Measurements from ENCODE around the gene CCL4L2. TPM values are rescaled to one million over a fixed set of nuclear protein-coding genes. Genes with fewer than 3 reads are reported as not detected.
"Not testable (repeated sequence)": the region's sequence is repeated elsewhere in the genome, so short reads cannot be mapped to it uniquely, and the experiment has no call there.

The CCL4L2 gene
- total RNA-seq, 2 donors from 2014 or later: 0.42 to 0.96 TPM

DNA sequence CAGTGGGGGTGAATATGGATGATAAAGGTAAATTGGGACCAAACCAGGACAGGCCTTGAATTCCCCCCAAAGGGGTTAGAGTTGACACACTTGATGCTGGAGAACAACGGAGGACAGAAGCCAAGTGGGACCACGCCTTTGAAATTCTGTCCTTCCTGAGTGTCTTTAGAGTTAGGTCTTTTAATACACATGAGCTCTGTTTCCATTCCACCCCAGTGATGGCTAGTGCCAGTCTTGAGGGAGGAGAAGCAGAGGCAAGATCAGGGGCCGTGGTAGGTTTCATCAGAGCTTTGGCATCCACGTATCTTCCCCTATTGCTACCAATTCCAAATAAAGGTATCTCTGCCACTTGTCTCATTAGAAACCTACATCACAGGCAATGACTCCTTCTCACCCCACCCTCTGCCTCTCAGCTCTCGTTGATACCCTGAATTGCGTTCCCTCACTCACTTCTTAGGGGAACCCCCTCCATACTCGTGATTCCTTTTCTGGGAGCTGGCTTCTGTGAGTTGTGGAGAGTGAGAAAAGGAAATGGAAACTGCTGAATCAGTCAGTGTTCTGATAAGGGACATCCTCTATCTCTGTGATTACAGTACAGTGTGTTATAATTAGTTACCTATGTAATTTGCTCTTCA, 11.9 kb upstream of the CCL4L2 start:
- Histone ChIP-seq H3K4me1 (no peaks in the 10 kb centered on the region), H3K27ac (no peak overlapping the region), H3K36me3 (no peaks in the 10 kb centered on the region), H3K9me3 (no peaks in the 10 kb centered on the region), H3K9ac (ENCODE audit: low read depth in 2 of 2, low read length in 2 of 2) (no peak overlapping the region), H3K4me3 (no peak overlapping the region), H3K27me3 (no peaks in the 10 kb centered on the region)
- TF ChIP-seq, protein P1, sequence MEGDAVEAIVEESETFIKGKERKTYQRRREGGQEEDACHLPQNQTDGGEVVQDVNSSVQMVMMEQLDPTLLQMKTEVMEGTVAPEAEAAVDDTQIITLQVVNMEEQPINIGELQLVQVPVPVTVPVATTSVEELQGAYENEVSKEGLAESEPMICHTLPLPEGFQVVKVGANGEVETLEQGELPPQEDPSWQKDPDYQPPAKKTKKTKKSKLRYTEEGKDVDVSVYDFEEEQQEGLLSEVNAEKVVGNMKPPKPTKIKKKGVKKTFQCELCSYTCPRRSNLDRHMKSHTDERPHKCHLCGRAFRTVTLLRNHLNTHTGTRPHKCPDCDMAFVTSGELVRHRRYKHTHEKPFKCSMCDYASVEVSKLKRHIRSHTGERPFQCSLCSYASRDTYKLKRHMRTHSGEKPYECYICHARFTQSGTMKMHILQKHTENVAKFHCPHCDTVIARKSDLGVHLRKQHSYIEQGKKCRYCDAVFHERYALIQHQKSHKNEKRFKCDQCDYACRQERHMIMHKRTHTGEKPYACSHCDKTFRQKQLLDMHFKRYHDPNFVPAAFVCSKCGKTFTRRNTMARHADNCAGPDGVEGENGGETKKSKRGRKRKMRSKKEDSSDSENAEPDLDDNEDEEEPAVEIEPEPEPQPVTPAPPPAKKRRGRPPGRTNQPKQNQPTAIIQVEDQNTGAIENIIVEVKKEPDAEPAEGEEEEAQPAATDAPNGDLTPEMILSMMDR (IDR thresholded peaks at IDR 0.05): no peak
- intact Hi-C loops (cut with DNase I): no loop called here
- no peak for DNase-seq

DNA sequence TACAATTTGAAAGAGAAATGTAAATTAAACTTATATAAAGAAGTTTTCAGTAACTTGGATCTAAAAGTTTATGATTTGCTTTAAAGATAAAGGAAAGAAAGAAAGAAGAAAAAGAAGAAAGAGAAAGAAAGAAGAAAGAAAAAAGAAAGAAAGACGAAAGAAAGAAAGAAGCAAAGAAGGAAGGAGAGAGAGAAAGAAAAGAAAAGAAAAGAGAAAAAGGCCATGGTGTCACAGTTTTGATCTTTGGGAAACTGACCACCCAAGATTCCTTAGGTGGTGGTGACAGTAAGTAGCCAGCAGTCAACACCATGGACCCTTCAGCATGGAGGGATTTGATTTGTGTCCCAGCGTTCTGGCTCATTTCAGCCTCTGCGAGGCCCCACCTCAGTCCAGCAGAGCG, 9.8 kb upstream of the CCL4L2 start:
- H3K4me1 ChIP-seq; intact Hi-C loops (cut with DNase I); H3K27ac ChIP-seq; DNase-seq; H3K27me3 ChIP-seq; H3K36me3 ChIP-seq; H3K9ac ChIP-seq (ENCODE audit: low read depth in 2 of 2, low read length in 2 of 2); H3K9me3 ChIP-seq; H3K4me3 ChIP-seq: not testable (repeated sequence)

DNA sequence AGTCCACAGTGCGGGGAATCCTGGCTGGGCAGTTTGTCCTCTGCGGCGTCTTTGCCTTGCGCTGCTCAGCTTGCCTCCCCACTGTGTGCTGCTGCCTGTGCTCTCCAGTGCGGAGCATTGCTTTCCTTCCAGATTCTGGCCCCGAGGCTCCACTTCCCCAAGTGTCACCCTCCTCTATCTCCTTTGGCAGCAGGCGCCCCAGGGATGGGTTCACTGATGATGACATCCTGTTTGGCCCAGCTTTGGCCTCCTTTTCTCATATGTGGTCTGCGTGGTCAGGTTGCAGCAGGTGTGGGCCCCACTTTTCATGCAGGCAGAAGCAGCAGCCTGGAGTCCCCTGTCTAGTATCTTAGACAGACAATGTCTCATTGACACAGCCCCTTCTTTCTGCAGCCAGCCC, 9.4 kb upstream of the CCL4L2 start:
- H3K9ac ChIP-seq (ENCODE audit: low read depth in 2 of 2, low read length in 2 of 2); H3K27ac ChIP-seq; H3K27me3 ChIP-seq; H3K36me3 ChIP-seq; DNase-seq; H3K4me1 ChIP-seq; intact Hi-C loops (cut with DNase I); H3K9me3 ChIP-seq; H3K4me3 ChIP-seq: not testable (repeated sequence)

DNA sequence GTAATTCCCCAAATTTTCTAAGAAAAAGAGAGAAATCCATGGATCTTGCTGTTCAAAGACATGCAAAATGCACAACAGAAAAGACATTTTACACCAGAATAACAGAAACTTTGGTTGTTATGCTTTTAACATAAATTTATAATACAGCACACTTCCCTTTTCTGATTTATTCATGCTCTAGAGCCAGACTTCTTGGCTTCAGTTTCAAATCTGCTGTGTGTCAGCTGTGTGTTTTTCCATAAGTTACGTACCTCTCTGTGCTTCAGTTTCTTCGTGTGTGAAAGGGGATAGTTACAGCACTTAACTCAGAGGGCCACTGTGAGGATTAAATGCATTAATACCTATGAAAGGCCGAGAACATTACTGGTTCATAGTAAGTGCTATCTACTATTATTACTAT, 7.5 kb upstream of the CCL4L2 start:
- TF ChIP-seq, protein P1 (IDR thresholded peaks at IDR 0.05): no peak
- Histone ChIP-seq H3K27ac (no peak overlapping the region), H3K27me3 (no peaks in the 10 kb centered on the region), H3K9me3 (no peaks in the 10 kb centered on the region), H3K4me3 (no peak overlapping the region), H3K36me3 (no peaks in the 10 kb centered on the region), H3K4me1 (no peaks in the 10 kb centered on the region), H3K9ac (ENCODE audit: low read depth in 2 of 2, low read length in 2 of 2) (no peak overlapping the region)
- intact Hi-C loops (cut with DNase I): no loop called here
- DNase-seq: no peak

DNA sequence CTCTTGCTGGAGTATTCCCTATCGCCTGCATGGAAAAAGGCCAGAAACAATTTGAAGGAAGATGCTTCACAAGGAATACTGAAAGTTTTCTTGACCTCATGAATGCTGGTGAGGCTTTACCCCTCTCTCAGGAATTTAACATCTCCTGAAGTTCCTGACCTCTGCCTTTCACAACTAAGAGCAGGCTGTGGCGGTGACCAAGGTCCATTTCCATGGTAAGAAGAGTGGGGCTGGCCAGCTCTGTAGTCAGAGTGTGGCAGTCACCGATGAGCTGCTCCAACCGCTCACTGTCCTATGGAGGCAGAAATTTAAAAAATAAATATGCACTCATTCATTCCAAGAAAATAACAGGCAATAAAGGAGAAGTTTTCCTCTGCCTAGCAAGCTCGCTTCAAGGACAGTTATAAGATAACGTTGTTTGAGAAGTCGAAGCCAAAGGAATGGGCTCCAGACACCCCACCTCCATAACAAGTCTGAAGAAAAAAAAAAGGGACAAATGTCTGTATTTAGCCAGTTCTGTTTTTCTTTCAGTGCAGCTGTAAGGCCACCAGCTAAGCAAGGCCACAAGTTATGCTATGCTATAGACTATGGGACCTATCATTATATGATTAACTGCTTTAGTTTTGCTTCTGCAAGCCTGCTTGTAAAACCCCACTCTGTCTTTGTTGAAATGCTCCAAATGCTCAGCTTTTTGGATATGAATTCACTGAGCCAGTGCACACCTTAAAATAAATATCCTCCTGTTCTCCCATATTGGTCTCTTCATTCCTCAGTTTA, 6.0 kb upstream of the CCL4L2 start:
- H3K4me3 ChIP-seq: no peak overlapping the region
- TF ChIP-seq, protein P1 (IDR thresholded peaks at IDR 0.05): no peak
- H3K27me3 ChIP-seq: no peaks in the 10 kb centered on the region
- no peak overlapping the region for H3K27ac ChIP-seq
- no peak for DNase-seq
- no peaks in the 10 kb centered on the region for H3K4me1 ChIP-seq
- no peaks in the 10 kb centered on the region for H3K9me3 ChIP-seq
- no peak overlapping the region for H3K9ac ChIP-seq (ENCODE audit: low read depth in 2 of 2, low read length in 2 of 2)
- intact Hi-C loops (cut with DNase I): no loop called here
- H3K36me3 ChIP-seq: no peaks in the 10 kb centered on the region

DNA sequence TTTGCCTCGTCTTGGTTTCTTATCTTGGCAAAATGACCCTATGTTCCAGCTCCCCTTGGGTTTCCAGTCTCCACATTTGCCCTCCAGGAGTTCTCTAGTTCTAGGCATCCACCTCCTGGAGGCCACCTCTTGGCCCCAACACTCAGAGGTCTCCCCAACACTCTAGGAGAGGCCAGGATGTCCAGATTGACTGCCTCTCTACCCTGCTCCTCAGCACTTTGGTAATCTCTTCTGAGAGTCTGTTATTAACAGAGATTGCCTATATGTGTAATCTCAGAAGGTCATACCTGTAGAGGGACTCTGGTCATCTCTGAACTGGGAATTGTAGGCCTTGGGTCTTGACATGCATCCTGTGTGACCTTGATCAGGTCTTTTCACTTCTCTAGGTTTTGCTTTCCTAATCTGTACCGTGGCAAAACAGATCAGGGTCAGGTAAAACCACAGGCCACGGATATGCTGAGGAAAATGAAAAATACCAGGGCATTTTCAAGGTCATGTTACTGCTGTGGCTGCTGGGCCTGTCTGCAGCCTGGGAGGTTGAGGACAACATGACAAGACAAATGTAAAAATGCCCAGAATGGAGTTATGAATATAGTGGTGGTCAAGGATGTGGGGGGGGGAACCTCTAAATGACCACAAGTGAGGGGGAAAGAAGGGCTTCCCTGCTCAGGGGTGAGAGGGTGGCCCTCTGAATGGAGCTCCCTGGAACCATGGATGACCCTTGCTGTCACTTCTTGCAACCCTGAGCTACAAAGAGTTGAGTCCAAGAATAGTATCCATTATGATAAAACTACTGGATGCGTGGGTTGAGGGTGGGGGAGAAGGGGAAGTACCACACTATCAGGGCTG, 5.0 kb upstream of the CCL4L2 start:
- Histone ChIP-seq H3K4me1 (no peaks in the 10 kb centered on the region), H3K36me3 (no peaks in the 10 kb centered on the region), H3K9me3 (no peaks in the 10 kb centered on the region), H3K4me3 (no peak overlapping the region), H3K27me3 (no peaks in the 10 kb centered on the region), H3K27ac (no peak overlapping the region), H3K9ac (ENCODE audit: low read depth in 2 of 2, low read length in 2 of 2) (no peak overlapping the region)
- TF ChIP-seq, protein P1 (IDR thresholded peaks at IDR 0.05): no peak
- DNase-seq: no peak
- intact Hi-C loops (cut with DNase I): no loop called here

DNA sequence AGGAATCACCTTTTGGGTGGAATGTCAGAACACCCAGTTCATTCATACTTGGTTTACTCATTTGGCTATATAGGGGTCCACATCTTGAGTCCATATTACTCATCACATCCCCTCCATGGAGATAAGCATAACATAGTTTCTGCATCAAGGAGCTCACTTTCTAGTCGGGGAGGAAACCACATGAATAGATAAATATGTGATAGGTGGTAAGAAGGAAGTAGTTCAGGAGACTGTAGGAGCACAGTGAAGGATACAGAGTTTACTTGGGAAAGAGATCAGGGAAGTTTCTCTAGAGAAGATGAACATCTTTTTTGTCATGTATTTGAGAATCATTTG, 4.4 kb upstream of the CCL4L2 start:
- DNase-seq; H3K9me3 ChIP-seq; H3K9ac ChIP-seq (ENCODE audit: low read depth in 2 of 2, low read length in 2 of 2); H3K27ac ChIP-seq; H3K27me3 ChIP-seq; intact Hi-C loops (cut with DNase I); H3K4me1 ChIP-seq; H3K36me3 ChIP-seq; H3K4me3 ChIP-seq: not testable (repeated sequence)

DNA sequence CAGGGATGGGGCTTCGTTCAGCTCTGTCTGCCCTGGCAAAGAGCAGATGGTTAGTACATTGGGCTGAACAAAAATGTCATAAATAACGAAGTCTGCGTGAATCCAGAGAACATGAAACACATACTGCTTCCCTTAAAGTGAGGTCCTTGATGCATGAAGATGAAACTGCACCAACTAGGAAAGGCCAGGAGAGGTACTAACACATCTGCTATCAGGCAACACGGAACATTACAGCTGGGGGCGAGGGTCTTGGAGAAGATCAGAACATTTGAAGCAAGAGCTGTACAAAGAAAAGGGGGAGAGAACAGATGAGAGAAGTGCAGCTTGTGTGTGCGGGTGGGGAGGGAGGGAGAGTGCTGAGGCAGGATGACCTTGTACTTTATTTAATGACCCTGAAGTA, 3.5 kb upstream of the CCL4L2 start:
- H3K27me3 ChIP-seq; H3K27ac ChIP-seq; intact Hi-C loops (cut with DNase I); H3K9ac ChIP-seq (ENCODE audit: low read depth in 2 of 2, low read length in 2 of 2); H3K36me3 ChIP-seq; H3K4me3 ChIP-seq; H3K4me1 ChIP-seq; DNase-seq; H3K9me3 ChIP-seq: not testable (repeated sequence)
